ENCODE results near the gene RNGTT. TPM values are rescaled to one million over a fixed set of nuclear protein-coding genes. Genes with fewer than 3 reads are reported as not detected.
A peak's percentile ranks its signal among the peaks of the same experiment; 100 is the strongest.

RNGTT gene
- total RNA-seq, 6 experiments from 2014 or later: 16.0 to 17.4 (median 16.8) TPM

- Mint-ChIP-seq H3K4me3 (no peak overlapping the region), H3K27me3 (ENCODE audit: insufficient read depth) (no peaks in the 10 kb centered on the region; the same call in 1 of the 2 replicates), H3K4me1 (ENCODE audit: low read depth) (no peaks in the 10 kb centered on the region), H3K36me3 (ENCODE audit: low read depth) (peaks cover 8% of the 10 kb centered on the region), H3K27ac (no peak overlapping the region), H3K9me3 (no peaks in the 10 kb centered on the region)
- peak; percentile 44 for TF ChIP-seq CTCF (IDR thresholded peaks at IDR 0.05)
- no peak for DNase-seq
These were observed 63.7 kb downstream of the RNGTT start for GRCh38 chr6:88899569-88900316.

GRCh38 chr6:88895911-88896310 is 67.5 kb downstream of the RNGTT start:
- H3K4me3 Mint-ChIP-seq: no peak overlapping the region
- DNase-seq: no peak
- no peaks in the 10 kb centered on the region; the same call in 1 of the 2 replicates for H3K27me3 Mint-ChIP-seq (ENCODE audit: insufficient read depth)
- no peaks in the 10 kb centered on the region; the same call in 1 of the 2 replicates for H3K36me3 Mint-ChIP-seq (ENCODE audit: low read depth)
- H3K4me1 Mint-ChIP-seq (ENCODE audit: low read depth): peaks cover 10% of the 10 kb centered on the region
- no peaks in the 10 kb centered on the region for H3K9me3 Mint-ChIP-seq
- no peak for TF ChIP-seq CTCF (IDR thresholded peaks at IDR 0.05)
- H3K27ac Mint-ChIP-seq: no peak overlapping the region

GRCh38 chr6:88890860-88891845 is 72.3 kb downstream of the RNGTT start:
- Mint-ChIP-seq H3K4me3 (no peak overlapping the region), H3K4me1 (ENCODE audit: low read depth) (peaks cover 10% of the 10 kb centered on the region), H3K27ac (no peak overlapping the region), H3K36me3 (ENCODE audit: low read depth) (peaks cover 14% of the 10 kb centered on the region), H3K9me3 (no peaks in the 10 kb centered on the region), H3K27me3 (ENCODE audit: insufficient read depth) (no peaks in the 10 kb centered on the region)
- no peak for TF ChIP-seq CTCF (IDR thresholded peaks at IDR 0.05)
- DNase-seq: no peak

GRCh38 chr6:88890394-88890793 is 73.0 kb downstream of the RNGTT start:
- no peak for DNase-seq
- TF ChIP-seq CTCF (IDR thresholded peaks at IDR 0.05): no peak
- H3K27ac Mint-ChIP-seq: no peak overlapping the region
- H3K4me1 Mint-ChIP-seq (ENCODE audit: low read depth): peaks cover 10% of the 10 kb centered on the region
- no peaks in the 10 kb centered on the region for H3K9me3 Mint-ChIP-seq
- no peaks in the 10 kb centered on the region for H3K27me3 Mint-ChIP-seq (ENCODE audit: insufficient read depth)
- H3K36me3 Mint-ChIP-seq (ENCODE audit: low read depth): peaks cover 19% of the 10 kb centered on the region
- no peak overlapping the region for H3K4me3 Mint-ChIP-seq

GRCh38 chr6:88884361-88884760 is 79.1 kb downstream of the RNGTT start:
- Mint-ChIP-seq H3K9me3 (no peaks in the 10 kb centered on the region), H3K27me3 (ENCODE audit: insufficient read depth) (no peaks in the 10 kb centered on the region), H3K4me1 (ENCODE audit: low read depth) (peaks cover 21% of the 10 kb centered on the region), H3K27ac (no peak overlapping the region), H3K36me3 (ENCODE audit: low read depth) (peaks cover 32% of the 10 kb centered on the region), H3K4me3 (no peak overlapping the region)
- no peak for TF ChIP-seq CTCF (IDR thresholded peaks at IDR 0.05)
- no peak for DNase-seq

Data from HFFc6 (cell line).